Measurements from ENCODE around the gene STARD8. TPM values are rescaled to one million over a fixed set of nuclear protein-coding genes. Genes with fewer than 3 reads are reported as not detected.
"Not testable (repeated sequence)": the region's sequence is repeated elsewhere in the genome, so short reads cannot be mapped to it uniquely, and the experiment has no call there.

The STARD8 gene
- 16.8 and 33.3 TPM in 2 replicates for total RNA-seq

- peak; percentile 36 to 57 for DNase-seq (ENCODE audit: low read depth in 2 of 2)
Observed at GRCh38 chrX:68647156-68647957, at the start of gene STARD8. TSS of gene STARD8 (plus strand) at chrX:68647666. CDS start at chrX:68647883, 217 bp downstream.

GRCh38 chrX:68598841-68599240 lies 48.6 kb upstream of the STARD8 start:
- no peak for DNase-seq (ENCODE audit: low read depth in 2 of 2)

- DNase-seq (ENCODE audit: low read depth in 2 of 2) = peak; percentile 11 to 32
Observed at GRCh38 chrX:68599256-68600152, 48.0 kb upstream of the STARD8 start.

GRCh38 chrX:68604216-68604615 lies 43.2 kb upstream of the STARD8 start:
- not testable (repeated sequence) for DNase-seq (ENCODE audit: low read depth in 2 of 2)

GRCh38 chrX:68614733-68615132 lies 32.7 kb upstream of the STARD8 start:
- DNase-seq (ENCODE audit: low read depth in 2 of 2) = not testable (repeated sequence)

GRCh38 chrX:68627986-68628385 lies 19.5 kb upstream of the STARD8 start:
- no peak for DNase-seq (ENCODE audit: low read depth in 2 of 2)

- not testable (repeated sequence) for DNase-seq (ENCODE audit: low read depth in 2 of 2)
Observed at GRCh38 chrX:68629936-68630335, 17.5 kb upstream of the STARD8 start.

GRCh38 chrX:68631336-68631735 lies 16.1 kb upstream of the STARD8 start:
- DNase-seq (ENCODE audit: low read depth in 2 of 2) = no peak

- no peak for DNase-seq (ENCODE audit: low read depth in 2 of 2)
Observed at GRCh38 chrX:68632491-68632890, 15.0 kb upstream of the STARD8 start.

- no peak for DNase-seq (ENCODE audit: low read depth in 2 of 2)
Observed at GRCh38 chrX:68633981-68634380, 13.5 kb upstream of the STARD8 start.

GRCh38 chrX:68634649-68635227 lies 12.7 kb upstream of the STARD8 start:
- no peak for DNase-seq (ENCODE audit: low read depth in 2 of 2)

GRCh38 chrX:68640661-68641060 lies 6.8 kb upstream of the STARD8 start:
- no peak for DNase-seq (ENCODE audit: low read depth in 2 of 2)

- DNase-seq (ENCODE audit: low read depth in 2 of 2) = no peak
Observed at GRCh38 chrX:68644861-68645260, 2.6 kb upstream of the STARD8 start.

- DNase-seq (ENCODE audit: low read depth in 2 of 2) = no peak
Observed at GRCh38 chrX:68646421-68646820, 1.0 kb upstream of the STARD8 start.

GRCh38 chrX:68648960-68649359 lies 1.5 kb downstream of the STARD8 start:
- no peak for DNase-seq (ENCODE audit: low read depth in 2 of 2)

- DNase-seq (ENCODE audit: low read depth in 2 of 2) = peak in 1 of 2 donors; percentile 47
Observed at GRCh38 chrX:68650491-68650890, 3.0 kb downstream of the STARD8 start.

- no peak for DNase-seq (ENCODE audit: low read depth in 2 of 2)
Observed at GRCh38 chrX:68651110-68651509, 3.6 kb downstream of the STARD8 start.

GRCh38 chrX:68652326-68653170 lies 5.1 kb downstream of the STARD8 start:
- DNase-seq (ENCODE audit: low read depth in 2 of 2) = no peak

- DNase-seq (ENCODE audit: low read depth in 2 of 2) = no peak
Observed at GRCh38 chrX:68654693-68655092, 7.2 kb downstream of the STARD8 start.

- DNase-seq (ENCODE audit: low read depth in 2 of 2) = not testable (repeated sequence)
Observed at GRCh38 chrX:68656473-68656872, 9.0 kb downstream of the STARD8 start.

- DNase-seq (ENCODE audit: low read depth in 2 of 2) = no peak
Observed at GRCh38 chrX:68658530-68658929, 11.1 kb downstream of the STARD8 start.

Measured in lung microvascular endothelial cell (primary cell).